ENCODE data around the gene FBL.

Gene FBL

GRCh38 chr19:39807846-39808364 lies 38.3 kb downstream of the FBL start:
- TF ChIP-seq, protein P1, sequence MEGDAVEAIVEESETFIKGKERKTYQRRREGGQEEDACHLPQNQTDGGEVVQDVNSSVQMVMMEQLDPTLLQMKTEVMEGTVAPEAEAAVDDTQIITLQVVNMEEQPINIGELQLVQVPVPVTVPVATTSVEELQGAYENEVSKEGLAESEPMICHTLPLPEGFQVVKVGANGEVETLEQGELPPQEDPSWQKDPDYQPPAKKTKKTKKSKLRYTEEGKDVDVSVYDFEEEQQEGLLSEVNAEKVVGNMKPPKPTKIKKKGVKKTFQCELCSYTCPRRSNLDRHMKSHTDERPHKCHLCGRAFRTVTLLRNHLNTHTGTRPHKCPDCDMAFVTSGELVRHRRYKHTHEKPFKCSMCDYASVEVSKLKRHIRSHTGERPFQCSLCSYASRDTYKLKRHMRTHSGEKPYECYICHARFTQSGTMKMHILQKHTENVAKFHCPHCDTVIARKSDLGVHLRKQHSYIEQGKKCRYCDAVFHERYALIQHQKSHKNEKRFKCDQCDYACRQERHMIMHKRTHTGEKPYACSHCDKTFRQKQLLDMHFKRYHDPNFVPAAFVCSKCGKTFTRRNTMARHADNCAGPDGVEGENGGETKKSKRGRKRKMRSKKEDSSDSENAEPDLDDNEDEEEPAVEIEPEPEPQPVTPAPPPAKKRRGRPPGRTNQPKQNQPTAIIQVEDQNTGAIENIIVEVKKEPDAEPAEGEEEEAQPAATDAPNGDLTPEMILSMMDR (conservative IDR thresholded peaks at IDR 0.05; ENCODE audit: control insufficient read depth, insufficient read depth, low read depth, low read length): no peak
- no peak overlapping the region for H3K4me3 ChIP-seq (ENCODE audit: control insufficient read depth, low read depth, low read length)
- no peak for DNase-seq (ENCODE audit: low read depth)

DNA sequence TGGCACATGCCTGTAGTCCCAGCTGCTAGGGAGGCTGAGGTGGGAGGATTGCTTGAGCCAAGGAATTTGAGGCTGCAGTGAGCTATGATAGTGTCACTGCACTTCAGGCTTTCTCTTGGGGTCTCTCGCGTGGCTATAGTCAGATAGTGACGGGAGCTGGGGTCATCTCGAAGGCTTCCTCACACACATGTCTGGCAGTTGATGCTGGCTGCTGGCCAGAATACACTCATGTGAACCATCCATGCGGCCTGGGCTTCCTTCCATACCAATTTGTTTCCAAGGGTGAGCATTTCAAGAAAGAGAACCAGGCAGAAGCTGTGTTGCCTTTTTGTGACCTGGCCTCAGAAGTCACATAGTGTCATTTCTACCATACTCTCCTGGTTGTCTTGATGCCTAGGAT lies 41.1 kb downstream of the FBL start:
- DNase-seq (ENCODE audit: low read depth): peak; percentile 43
- TF ChIP-seq, protein P1 (conservative IDR thresholded peaks at IDR 0.05; ENCODE audit: control insufficient read depth, insufficient read depth, low read depth, low read length): no peak

GRCh38 chr19:39802958-39803357 lies 43.2 kb downstream of the FBL start:
- TF ChIP-seq, protein P1 (conservative IDR thresholded peaks at IDR 0.05; ENCODE audit: control insufficient read depth, insufficient read depth, low read depth, low read length): no peak
- DNase-seq (ENCODE audit: low read depth): no peak
- no peak overlapping the region for H3K4me3 ChIP-seq (ENCODE audit: control insufficient read depth, low read depth, low read length)

More for the DNA sequence above, 41.1 kb downstream of the FBL start:
- H3K4me3 ChIP-seq (ENCODE audit: control insufficient read depth, low read depth, low read length): no peak overlapping the region

GRCh38 chr19:39797083-39797482 lies 49.1 kb downstream of the FBL start:
- DNase-seq (ENCODE audit: low read depth): no peak
- no peak overlapping the region for H3K4me3 ChIP-seq (ENCODE audit: control insufficient read depth, low read depth, low read length)
- TF ChIP-seq, protein P1 (conservative IDR thresholded peaks at IDR 0.05; ENCODE audit: control insufficient read depth, insufficient read depth, low read depth, low read length): no peak

- DNase-seq (ENCODE audit: low read depth): no peak
- H3K4me3 ChIP-seq (ENCODE audit: control insufficient read depth, low read depth, low read length): no peak overlapping the region
- TF ChIP-seq, protein P1 (conservative IDR thresholded peaks at IDR 0.05; ENCODE audit: control insufficient read depth, insufficient read depth, low read depth, low read length): no peak
These were observed 50.1 kb downstream of the FBL start for GRCh38 chr19:39796000-39796498.

- TF ChIP-seq, protein P1 (conservative IDR thresholded peaks at IDR 0.05; ENCODE audit: control insufficient read depth, insufficient read depth, low read depth, low read length): no peak
- no peak overlapping the region for H3K4me3 ChIP-seq (ENCODE audit: control insufficient read depth, low read depth, low read length)
- DNase-seq (ENCODE audit: low read depth): no peak
These were observed 51.2 kb downstream of the FBL start for GRCh38 chr19:39795001-39795400.
